PFSK-1 (cell line): Measurements from ENCODE around the gene FSTL1.

Source experiments
- POLR2AphosphoS5 ChIP-seq: IDR thresholded peaks from 2 replicates; pipeline ENCODE4 v1.6.1; 2012; ENCODE audit warnings: low read depth, mild to moderate bottlenecking, control low read depth, low read length, moderate library complexity
- TAF1 ChIP-seq: IDR thresholded peaks from 2 replicates; pipeline ENCODE4 v1.6.1; 2012; ENCODE audit warnings: low read length, control low read depth, borderline replicate concordance; ENCODE audit not compliant: insufficient read depth

GRCh38 chr3:120427201-120427600 is 23.6 kb downstream of the FSTL1 start:
- no peak for TF ChIP-seq POLR2AphosphoS5
- TF ChIP-seq TAF1, result no peak
